Thoracic aorta (tissue), 2 donors: ENCODE measurements around the gene GJD2. TPM values are rescaled to one million over a fixed set of nuclear protein-coding genes. Genes with fewer than 3 reads are reported as not detected.

Experiments
- ATAC-seq: fragments of 150-250 bp; one replicate; pipeline ENCODE4 v1.8.0; 2017; ENCODE audit warnings: low read depth; ENCODE audit not compliant: insufficient number of reproducible peaks, low FRiP score
- DNase-seq: peaks from one replicate; pipeline ENCODE4 v3.0.0-alpha.2; 2020; ENCODE audit warnings: low spot score
- H3K27ac ChIP-seq, 2 donors: fragments of 200-600 bp; sonication (generic); 1 replicate in 1 of 2; 2 replicates in 1 of 2; pipeline ENCODE4 v1.5.1; 2016; ENCODE audit warnings: mild to moderate bottlenecking in 2 of 2, moderate library complexity in 2 of 2
- H3K27me3 ChIP-seq: fragments of 200-600 bp; sonication (generic); replicated peaks from 2 replicates; pipeline ENCODE4 v1.6.0; 2016; ENCODE audit warnings: mild to moderate bottlenecking; ENCODE audit not compliant: insufficient read depth
- H3K36me3 ChIP-seq: fragments of 200-600 bp; sonication (generic); one replicate; pipeline ENCODE4 v1.5.1; 2016
- H3K4me1 ChIP-seq, 2 donors: fragments of 200-600 bp; sonication (generic); 1 replicate in 1 of 2; 2 replicates in 1 of 2; pipeline versions ENCODE4 v1.5.1 to v1.6.0; 2016; ENCODE audit warnings: low read depth in 2 of 2, mild to moderate bottlenecking in 1 of 2; ENCODE audit not compliant: control insufficient read depth in 1 of 2
- H3K4me3 ChIP-seq: fragments of 200-600 bp; sonication (generic); 2 replicates; pipeline ENCODE4 v1.5.1; 2016; ENCODE audit warnings: mild to moderate bottlenecking
- H3K9me3 ChIP-seq: fragments of 200-600 bp; sonication (generic); 2 replicates; pipeline ENCODE4 v1.5.1; 2016
- CTCF ChIP-seq: fragments of 200-600 bp; sonication (generic); IDR thresholded peaks from one replicate; pipeline ENCODE4 v1.5.1; 2019; ENCODE audit warnings: antibody characterized with exemption
- total RNA-seq, 2 donors: library from RNA; depleted of rRNA; stranded (reverse); fragments of >200 nt; gene quantifications; one replicate each; pipeline versions ENCODE4 v1.1.0 to v1.2.3, GENCODE V29; 2016

Gene GJD2
- not detected for total RNA-seq

GRCh38 chr15:34754674-34755418 is at the start of gene GJD2:
TSS of gene GJD2 (minus strand) at chr15:34754998. CDS start at chr15:34754488, 510 bp downstream.
- Histone ChIP-seq H3K4me1 (peaks cover 8 to 14% of the 10 kb centered on the region in 2 donors), H3K9me3 (no peaks in the 10 kb centered on the region), H3K27me3 (peaks cover 12% of the 10 kb centered on the region), H3K27ac (no peak within 1 kb of the TSS), H3K4me3 (peak within 1 kb of the TSS; percentile 64), H3K36me3 (no peaks in the 10 kb centered on the region)
- no peak for DNase-seq
- ATAC-seq, result no peak
- TF ChIP-seq CTCF, result no peak

- no peak overlapping the region for H3K4me3 ChIP-seq
- no peak for TF ChIP-seq CTCF
- H3K27me3 ChIP-seq, result no peaks in the 10 kb centered on the region
- peaks cover 2 to 21% of the 10 kb centered on the region in 2 donors for H3K4me1 ChIP-seq
- no peaks in the 10 kb centered on the region for H3K36me3 ChIP-seq
- H3K27ac ChIP-seq, result no peak overlapping the region
- DNase-seq, result no peak
- no peak for ATAC-seq
- no peaks in the 10 kb centered on the region for H3K9me3 ChIP-seq
These were observed 49.3 kb upstream of the GJD2 start for GRCh38 chr15:34804113-34804512.

DNA sequence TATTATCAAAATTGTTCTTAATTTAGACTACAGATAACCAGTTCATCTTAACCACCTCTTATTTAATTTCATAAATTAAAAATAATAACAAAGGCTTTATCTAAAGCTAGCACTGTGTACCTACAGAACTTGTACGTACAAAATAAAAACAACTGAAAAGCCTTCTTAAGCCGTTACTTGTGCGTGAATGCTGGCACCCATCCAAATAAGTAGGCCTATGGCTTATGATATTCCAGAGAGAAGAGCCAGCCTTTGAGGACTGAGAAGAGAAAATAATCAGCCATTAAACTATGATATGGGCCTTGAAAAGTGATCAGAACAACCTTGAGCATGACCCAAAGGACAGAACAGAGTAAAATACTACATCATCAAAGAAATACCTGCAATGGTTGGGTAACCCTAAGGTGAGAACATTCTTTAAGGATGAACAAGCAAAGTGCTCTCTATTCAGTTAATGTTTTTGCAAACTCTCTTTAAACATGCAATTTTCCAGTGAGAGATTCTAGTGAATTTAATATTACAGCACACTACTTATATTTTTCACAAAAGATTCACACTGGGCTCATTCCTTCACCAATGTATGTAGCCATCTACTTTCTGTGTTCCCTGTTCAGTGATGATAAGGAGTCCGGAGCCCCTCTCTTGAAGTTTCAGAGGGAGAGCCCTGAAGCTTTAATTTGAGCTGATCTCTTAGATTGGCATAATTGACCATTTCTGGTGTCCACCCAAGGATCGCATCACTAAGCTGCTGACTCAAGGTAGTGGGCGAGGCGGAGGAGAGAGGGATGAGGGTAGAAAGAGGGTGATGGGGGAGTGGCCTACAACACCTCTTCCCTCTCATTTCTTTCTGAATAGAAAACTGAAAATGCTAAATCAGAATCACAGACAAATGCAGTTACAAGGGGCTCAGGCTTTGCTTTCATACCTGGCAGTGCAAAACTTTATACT is 48.3 kb upstream of the GJD2 start:
- H3K27me3 ChIP-seq, result no peaks in the 10 kb centered on the region
- no peak overlapping the region for H3K4me3 ChIP-seq

GRCh38 chr15:34802371-34802770 is 47.6 kb upstream of the GJD2 start:
- DNase-seq (no peak), ATAC-seq (no peak)
- no peak overlapping the region for H3K27ac ChIP-seq
- H3K36me3 ChIP-seq, result no peaks in the 10 kb centered on the region
- H3K27me3 ChIP-seq, result no peaks in the 10 kb centered on the region
- H3K4me3 ChIP-seq, result no peak overlapping the region
- H3K4me1 ChIP-seq, result peaks cover 2 to 22% of the 10 kb centered on the region in 2 donors
- no peak for TF ChIP-seq CTCF
- H3K9me3 ChIP-seq, result no peaks in the 10 kb centered on the region

More for the DNA sequence above, 48.3 kb upstream of the GJD2 start:
- Histone ChIP-seq H3K27ac (no peak overlapping the region), H3K36me3 (no peaks in the 10 kb centered on the region), H3K9me3 (no peaks in the 10 kb centered on the region), H3K4me1 (peaks cover 2 to 22% of the 10 kb centered on the region in 2 donors)
- no peak for TF ChIP-seq CTCF
- ATAC-seq (no peak), DNase-seq (no peak)
